Liver (tissue), 2 donors: ENCODE data around the gene TXNDC16.

ENCODE experiments used
- CTCF ChIP-seq: fragments of 150-350 bp; IDR thresholded peaks from 2 replicates; pipeline ENCODE4 v1.5.1; 2017; ENCODE audit warnings: improper control_type of control experiment, low read depth, low read length; ENCODE audit not compliant: missing input control
- YY1 ChIP-seq: IDR thresholded peaks from 2 replicates; pipeline ENCODE4 v1.6.1; 2016; ENCODE audit warnings: antibody characterized with exemption, mild to moderate bottlenecking
- donor health status: healthy.

- TF ChIP-seq YY1 = no peak
- no peak for TF ChIP-seq CTCF
These were observed 94.9 kb downstream of the TXNDC16 start for GRCh38 chr14:52457411-52457810.
